HFF-Myc (cell line): ENCODE data around the gene GPR161.
A peak's percentile ranks its signal among the peaks of the same experiment; 100 is the strongest.

Experiments
- DNase-seq: peaks from one replicate; pipeline ENCODE4 v3.0.0-alpha.2; 2011; ENCODE audit warnings: low read depth; ENCODE audit errors: extremely low read depth
- H3K4me3 ChIP-seq: replicated peaks from 2 replicates; pipeline ENCODE4 v1.5.1; 2011; ENCODE audit warnings: low read depth, mild to moderate bottlenecking, control low read depth, low read length
- TF ChIP-seq, protein P1 (sequence below): IDR thresholded peaks from 2 replicates; pipeline ENCODE4 v1.5.1; 2012; ENCODE audit warnings: mild to moderate bottlenecking, low read depth, low read length, control low read depth; ENCODE audit errors: missing control alignments

Gene GPR161

DNA sequence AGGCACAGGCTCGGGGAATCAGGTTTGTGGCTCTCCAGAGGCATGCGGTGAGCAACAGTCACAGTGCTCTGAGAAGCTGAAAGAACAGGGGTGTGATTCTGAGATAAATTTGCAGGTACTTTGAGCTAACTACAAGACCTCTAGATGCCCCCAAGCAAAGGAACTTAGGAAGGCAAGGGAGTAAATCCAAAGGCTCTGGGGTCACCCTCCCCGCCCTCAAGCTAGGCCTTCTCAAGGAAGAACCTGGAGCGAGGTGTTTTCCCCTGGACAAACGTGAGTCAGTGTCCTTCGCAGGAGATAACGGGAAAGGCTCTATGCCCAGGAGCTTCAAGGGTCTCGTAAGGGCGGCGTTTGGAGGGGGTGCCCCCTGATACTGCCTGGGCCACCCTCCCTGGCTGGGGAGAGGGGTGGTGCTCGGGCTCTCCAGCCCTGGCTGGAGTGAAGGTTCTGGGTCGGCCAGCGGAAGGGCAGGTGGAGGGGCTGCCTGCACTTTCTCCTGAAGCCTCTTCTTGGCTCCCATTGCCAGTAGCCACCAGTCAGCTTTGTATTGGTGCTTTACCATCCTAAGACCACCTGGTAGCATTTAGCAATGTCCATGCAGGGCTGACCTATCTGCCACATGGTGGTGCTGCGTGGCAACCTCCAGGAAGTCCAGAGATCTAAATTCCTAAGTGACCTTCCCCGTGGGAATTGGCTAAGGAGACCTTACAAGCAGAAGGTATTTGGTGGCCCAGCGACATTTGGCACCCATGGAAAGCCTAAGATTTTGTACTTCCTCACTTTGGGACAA, 44.0 kb downstream of the GPR161 start:
- no peak for DNase-seq
- H3K4me3 ChIP-seq = no peak overlapping the region
- TF ChIP-seq, protein P1, sequence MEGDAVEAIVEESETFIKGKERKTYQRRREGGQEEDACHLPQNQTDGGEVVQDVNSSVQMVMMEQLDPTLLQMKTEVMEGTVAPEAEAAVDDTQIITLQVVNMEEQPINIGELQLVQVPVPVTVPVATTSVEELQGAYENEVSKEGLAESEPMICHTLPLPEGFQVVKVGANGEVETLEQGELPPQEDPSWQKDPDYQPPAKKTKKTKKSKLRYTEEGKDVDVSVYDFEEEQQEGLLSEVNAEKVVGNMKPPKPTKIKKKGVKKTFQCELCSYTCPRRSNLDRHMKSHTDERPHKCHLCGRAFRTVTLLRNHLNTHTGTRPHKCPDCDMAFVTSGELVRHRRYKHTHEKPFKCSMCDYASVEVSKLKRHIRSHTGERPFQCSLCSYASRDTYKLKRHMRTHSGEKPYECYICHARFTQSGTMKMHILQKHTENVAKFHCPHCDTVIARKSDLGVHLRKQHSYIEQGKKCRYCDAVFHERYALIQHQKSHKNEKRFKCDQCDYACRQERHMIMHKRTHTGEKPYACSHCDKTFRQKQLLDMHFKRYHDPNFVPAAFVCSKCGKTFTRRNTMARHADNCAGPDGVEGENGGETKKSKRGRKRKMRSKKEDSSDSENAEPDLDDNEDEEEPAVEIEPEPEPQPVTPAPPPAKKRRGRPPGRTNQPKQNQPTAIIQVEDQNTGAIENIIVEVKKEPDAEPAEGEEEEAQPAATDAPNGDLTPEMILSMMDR = peak; percentile 10

DNA sequence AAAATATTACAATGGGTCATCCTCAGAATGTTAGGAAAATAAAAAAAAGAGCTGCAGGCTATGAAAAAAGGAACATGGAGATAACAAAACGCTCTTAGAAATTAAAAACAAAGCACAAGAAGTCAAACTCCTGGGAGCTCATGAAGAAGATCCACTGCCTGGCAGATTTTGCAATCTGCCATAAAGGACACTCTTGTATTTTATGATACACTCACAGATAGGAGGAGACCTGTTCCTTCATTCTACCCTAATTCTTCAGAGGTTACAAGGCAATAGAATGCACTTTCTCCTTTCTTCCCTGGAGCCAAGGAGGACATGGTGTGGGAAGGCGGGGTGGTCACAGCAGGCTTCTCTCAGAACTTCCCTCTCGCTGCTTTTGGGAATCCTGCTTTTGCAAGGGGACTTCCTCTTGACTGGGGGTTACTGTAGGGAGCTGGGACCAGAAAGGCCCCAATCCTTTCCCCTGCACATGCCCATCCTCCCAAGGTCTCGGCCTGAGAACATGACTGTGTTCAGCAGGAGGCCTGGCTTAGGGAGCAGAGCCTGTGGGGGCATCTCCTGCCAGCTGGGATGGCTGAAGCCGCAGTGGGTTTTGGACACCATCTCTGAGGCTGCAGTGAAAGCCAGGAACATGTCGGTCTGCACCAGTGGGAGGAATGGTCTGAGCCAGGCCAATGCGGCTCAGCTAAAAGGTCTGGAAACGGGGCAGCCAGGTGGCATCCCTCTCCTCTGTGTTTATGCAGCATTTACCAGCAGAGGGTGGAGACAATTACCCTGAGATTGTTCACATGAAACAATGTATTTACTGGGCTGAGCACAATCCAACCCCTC, 44.8 kb downstream of the GPR161 start:
- DNase-seq = no peak

DNA sequence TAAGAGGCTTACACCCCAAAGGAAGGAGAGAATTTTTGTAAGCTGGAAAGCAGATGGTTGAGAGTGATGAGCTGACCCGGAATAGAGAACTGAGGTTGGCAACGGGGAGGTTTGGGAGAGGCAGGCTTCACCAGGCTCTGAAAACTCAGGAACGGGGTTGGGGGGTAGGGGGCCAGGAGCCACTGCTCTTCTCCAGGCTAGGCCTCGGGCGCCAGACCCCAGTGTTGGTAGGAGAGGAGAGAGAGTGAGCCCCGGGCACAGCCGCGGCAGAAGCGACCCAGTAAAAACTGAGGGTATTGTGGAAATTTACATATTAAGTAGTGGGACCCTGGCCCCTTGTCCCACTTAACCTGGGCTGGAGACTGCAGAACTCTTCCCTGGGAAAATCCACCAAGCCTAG, 45.7 kb downstream of the GPR161 start:
- H3K4me3 ChIP-seq = no peak overlapping the region
- DNase-seq = no peak
- TF ChIP-seq, protein P1 = no peak

More for the DNA sequence above, 44.8 kb downstream of the GPR161 start:
- no peak overlapping the region for H3K4me3 ChIP-seq
- TF ChIP-seq, protein P1 = no peak

DNA sequence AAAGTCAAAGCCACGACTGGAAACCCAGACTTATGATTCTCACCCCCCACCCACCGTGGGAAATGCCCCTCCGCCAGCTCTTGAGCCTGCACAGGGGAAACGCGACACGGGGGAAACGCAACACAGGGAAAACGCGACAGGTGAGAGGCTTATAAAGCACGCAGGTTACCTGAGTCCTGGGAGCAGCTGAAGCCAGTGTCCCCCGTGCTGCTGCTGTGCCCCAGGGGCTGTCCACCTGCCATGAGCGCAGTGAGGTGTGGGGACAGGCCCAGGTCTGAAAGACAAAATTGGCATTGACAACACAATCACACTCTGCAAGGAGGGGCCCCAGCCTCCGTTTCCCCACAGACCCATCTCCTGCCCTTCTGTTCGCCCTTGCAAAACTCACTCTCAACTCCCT, 46.3 kb downstream of the GPR161 start:
- no peak for DNase-seq
- TF ChIP-seq, protein P1 = no peak
- H3K4me3 ChIP-seq = no peak overlapping the region

DNA sequence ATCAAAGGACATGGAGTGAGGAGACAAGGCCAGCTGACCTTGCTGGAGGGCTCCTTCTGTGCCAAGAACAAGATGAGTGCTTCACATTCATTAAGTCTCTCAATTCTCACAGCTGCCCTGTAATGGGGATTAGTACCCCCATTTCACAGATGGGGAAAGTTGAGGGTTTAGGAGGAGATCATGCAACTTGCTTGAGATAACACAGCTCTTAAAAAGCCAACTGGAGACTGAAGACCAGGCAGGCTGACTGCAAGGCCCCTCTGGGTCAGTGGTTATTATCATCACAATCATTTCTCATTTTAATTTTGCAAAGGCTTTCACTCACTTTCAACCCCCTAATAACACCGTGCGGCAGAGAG, 46.8 kb downstream of the GPR161 start:
- no peak for DNase-seq
- TF ChIP-seq, protein P1 = no peak
- no peak overlapping the region for H3K4me3 ChIP-seq

DNA sequence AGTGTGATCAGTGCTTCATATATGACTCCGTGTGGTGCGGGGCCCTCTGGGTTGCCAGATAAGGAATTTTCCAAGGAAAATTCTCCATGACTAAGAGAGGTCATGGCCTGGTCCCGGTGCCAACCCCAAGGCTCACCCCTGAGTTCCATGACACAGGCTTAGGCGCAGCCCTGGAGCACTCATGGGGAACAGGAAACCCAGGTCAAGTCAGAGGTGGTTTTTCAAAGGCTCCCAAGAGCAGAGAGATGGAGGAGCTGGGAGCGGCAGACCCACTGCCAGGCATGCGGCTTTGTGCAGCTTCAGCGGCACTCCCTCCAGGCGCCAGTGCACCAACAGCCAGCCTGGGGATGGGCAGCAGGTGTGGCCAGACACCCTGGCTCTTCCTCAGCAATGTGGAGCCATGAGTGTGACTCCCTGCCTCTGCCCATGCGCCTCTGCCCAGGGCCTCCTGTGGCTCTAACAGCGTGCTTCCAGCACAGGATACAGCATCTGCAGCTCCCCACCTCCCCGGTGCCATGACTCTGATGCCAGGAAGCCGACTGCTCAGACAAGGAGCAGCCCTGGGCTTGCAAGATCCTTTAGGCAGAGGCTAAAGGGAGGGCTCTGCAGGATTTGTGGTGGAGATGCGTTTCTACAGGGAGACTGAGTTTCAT, 47.3 kb downstream of the GPR161 start:
- DNase-seq = no peak
- TF ChIP-seq, protein P1 = no peak
- no peak overlapping the region for H3K4me3 ChIP-seq
